WERI-Rb-1 (cell line): ENCODE results near the gene TMEM237.

Source experiments
- DNase-seq: peaks from one replicate; pipeline ENCODE4 v3.0.0-alpha.2; 2020
- H3K27ac ChIP-seq: fragments of 250-450 bp; sonication (Bioruptor Pico); 2 replicates; pipeline ENCODE4 v1.5.1; 2020; ENCODE audit warnings: mild to moderate bottlenecking, moderate library complexity
- H3K27me3 ChIP-seq: fragments of 250-450 bp; sonication (Bioruptor Pico); 2 replicates; pipeline ENCODE4 v1.5.1; 2021; ENCODE audit warnings: mild to moderate bottlenecking, low read depth, moderate library complexity; ENCODE audit not compliant: insufficient read depth, severe bottlenecking
- H3K36me3 ChIP-seq: fragments of 250-450 bp; sonication (Bioruptor Pico); 2 replicates; pipeline ENCODE4 v1.5.1; 2020; ENCODE audit warnings: mild to moderate bottlenecking, moderate library complexity
- H3K4me3 ChIP-seq: 2 replicates; pipeline ENCODE4 v1.5.1; 2011; ENCODE audit warnings: low read depth, mild to moderate bottlenecking, control low read depth, low read length
- H3K9me3 ChIP-seq: fragments of 250-450 bp; sonication (Bioruptor Pico); 2 replicates; pipeline ENCODE4 v1.5.1; 2021; ENCODE audit warnings: mild to moderate bottlenecking, moderate library complexity; ENCODE audit not compliant: severe bottlenecking
- TF ChIP-seq, protein P1 (sequence below): IDR thresholded peaks from 2 replicates; pipeline ENCODE4 v1.5.1; 2011; ENCODE audit warnings: low read depth, mild to moderate bottlenecking, control low read depth, inconsistent platforms, low read length

Gene TMEM237

DNA sequence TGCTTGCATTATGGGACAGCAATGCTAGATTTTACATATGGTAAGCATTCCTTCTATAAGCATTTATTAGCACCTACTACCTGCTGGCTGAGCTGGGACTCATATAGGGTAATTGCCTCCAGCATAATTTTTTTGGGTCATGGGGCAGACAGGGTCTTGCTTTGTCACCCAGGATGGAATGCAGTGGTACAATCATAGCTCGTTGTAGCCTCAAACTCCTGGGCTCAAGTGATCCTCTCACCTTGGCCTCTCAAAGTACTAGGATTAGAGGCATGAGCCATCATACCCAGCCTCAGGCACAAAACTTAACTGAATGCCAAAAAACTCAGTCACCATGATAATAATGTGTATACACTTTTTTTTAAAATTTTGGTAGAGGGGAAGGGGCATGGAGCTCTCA is 35.3 kb downstream of the TMEM237 start:
- Histone ChIP-seq H3K27me3 (no peaks in the 10 kb centered on the region), H3K9me3 (no peaks in the 10 kb centered on the region), H3K27ac (no peak overlapping the region), H3K4me3 (no peak overlapping the region), H3K36me3 (no peaks in the 10 kb centered on the region)
- no peak for DNase-seq
- TF ChIP-seq, protein P1, sequence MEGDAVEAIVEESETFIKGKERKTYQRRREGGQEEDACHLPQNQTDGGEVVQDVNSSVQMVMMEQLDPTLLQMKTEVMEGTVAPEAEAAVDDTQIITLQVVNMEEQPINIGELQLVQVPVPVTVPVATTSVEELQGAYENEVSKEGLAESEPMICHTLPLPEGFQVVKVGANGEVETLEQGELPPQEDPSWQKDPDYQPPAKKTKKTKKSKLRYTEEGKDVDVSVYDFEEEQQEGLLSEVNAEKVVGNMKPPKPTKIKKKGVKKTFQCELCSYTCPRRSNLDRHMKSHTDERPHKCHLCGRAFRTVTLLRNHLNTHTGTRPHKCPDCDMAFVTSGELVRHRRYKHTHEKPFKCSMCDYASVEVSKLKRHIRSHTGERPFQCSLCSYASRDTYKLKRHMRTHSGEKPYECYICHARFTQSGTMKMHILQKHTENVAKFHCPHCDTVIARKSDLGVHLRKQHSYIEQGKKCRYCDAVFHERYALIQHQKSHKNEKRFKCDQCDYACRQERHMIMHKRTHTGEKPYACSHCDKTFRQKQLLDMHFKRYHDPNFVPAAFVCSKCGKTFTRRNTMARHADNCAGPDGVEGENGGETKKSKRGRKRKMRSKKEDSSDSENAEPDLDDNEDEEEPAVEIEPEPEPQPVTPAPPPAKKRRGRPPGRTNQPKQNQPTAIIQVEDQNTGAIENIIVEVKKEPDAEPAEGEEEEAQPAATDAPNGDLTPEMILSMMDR: no peak

DNA sequence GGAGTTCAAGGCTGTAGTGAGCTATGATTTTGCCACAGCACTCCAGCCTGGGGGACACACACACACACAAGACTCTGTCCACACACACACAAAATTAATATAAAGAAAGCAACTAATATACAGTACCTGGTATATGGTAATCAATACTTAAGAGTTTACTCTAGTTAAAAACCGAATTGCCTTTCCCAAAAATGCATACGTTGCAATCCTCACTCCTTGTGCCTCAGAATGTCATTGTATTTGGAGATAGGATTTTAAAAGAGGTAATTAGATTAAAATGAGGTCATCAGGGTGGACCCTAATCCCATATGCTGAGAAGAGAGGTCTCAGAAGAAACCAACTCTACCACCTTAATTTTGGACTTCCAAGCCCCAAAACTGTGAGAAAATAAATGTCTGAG is 35.7 kb downstream of the TMEM237 start:
- no peak overlapping the region for H3K4me3 ChIP-seq
- H3K9me3 ChIP-seq: no peaks in the 10 kb centered on the region
- H3K27ac ChIP-seq: no peak overlapping the region
- H3K27me3 ChIP-seq: no peaks in the 10 kb centered on the region
- DNase-seq: no peak
- TF ChIP-seq, protein P1: no peak
- no peaks in the 10 kb centered on the region for H3K36me3 ChIP-seq

DNA sequence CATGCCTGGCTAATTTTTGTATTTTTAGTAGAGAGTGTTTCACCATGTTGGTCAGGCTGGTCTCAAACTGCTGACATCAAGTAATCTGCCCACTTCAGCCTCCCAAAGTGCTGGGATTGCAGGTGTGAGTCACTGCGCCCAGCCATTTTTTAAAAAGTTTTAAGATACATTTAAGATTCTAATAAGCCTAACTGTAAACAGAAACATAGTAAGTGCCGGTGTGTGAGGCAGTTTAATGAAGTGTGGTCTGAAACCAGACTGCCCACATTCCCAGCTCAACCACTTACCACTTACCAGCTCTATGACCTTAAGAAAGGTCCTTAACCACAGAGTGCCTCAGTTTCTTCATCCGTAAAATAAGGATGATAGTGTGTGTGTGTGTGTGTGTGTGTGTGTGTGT is 42.4 kb downstream of the TMEM237 start:
- H3K9me3 ChIP-seq: peaks cover 2% of the 10 kb centered on the region
- TF ChIP-seq, protein P1: no peak
- no peak for DNase-seq
- H3K36me3 ChIP-seq: no peaks in the 10 kb centered on the region
- H3K27ac ChIP-seq: no peak overlapping the region
- H3K27me3 ChIP-seq: no peaks in the 10 kb centered on the region
- H3K4me3 ChIP-seq: no peak overlapping the region

DNA sequence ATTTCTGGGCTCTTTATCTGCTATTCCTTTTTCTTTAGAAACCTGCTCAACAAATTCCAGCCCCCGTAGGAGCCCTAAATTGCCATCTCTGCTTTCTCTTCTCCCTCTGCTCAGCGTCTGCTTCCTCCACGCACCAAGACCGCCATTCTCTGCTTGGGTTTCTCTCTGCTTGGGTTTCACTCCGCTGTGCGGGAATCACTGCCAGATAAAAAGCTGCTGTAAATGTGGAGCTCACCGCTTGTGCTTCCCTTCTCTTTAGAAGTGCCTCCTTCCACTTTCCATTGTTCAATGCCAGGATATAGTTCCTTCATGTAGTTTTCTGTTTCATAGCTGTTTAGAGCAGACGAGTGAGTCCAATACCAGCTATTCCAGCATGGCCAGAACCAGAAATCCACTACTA is 45.9 kb downstream of the TMEM237 start:
- no peak overlapping the region for H3K4me3 ChIP-seq
- no peaks in the 10 kb centered on the region for H3K36me3 ChIP-seq
- TF ChIP-seq, protein P1: no peak
- no peak for DNase-seq
- H3K27ac ChIP-seq: no peak overlapping the region
- peaks cover 3% of the 10 kb centered on the region for H3K9me3 ChIP-seq
- no peaks in the 10 kb centered on the region for H3K27me3 ChIP-seq

DNA sequence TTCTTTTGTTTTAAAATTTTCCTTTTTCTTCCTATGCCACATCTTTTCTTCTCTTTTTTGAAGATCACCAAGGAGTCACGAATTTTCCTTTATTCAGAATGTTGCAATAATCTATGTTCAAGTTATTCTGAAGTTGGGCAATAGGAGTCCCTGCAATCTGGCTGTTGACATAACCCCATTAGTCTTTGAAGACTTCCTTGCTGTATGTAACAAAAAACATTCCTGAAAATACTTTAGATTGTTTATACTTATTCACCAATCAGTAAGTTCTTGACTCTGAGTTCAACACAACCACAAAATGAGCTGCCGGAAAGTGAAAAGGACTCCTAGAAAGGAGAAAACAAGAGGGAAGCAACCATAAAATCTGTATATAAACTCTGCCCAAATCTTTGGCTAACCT is 62.8 kb downstream of the TMEM237 start:
- H3K27me3 ChIP-seq: no peaks in the 10 kb centered on the region
- H3K4me3 ChIP-seq: no peak overlapping the region
- no peaks in the 10 kb centered on the region for H3K36me3 ChIP-seq
- no peak overlapping the region for H3K27ac ChIP-seq
- no peak for DNase-seq
- H3K9me3 ChIP-seq: no peaks in the 10 kb centered on the region
- TF ChIP-seq, protein P1: no peak

DNA sequence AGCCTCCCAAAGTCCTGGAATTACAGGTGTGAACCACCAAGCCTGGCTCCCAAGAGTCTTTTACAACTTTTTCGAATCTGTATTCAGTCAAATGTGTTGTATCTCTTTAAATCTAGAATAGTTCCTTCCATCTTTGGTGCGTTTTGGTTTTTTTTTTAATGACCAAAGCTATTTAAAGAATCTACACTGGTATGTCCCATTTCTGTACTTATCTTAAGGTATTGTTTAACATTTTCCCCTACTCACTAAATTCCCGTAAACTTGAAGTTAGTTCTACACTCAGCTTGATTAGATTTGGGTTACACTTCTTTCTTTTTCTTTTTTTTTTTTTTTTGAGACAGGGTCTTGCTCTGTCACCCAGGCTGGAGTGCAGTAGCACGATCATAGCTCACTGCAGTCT is 63.8 kb downstream of the TMEM237 start:
- no peaks in the 10 kb centered on the region for H3K9me3 ChIP-seq
- H3K4me3 ChIP-seq: no peak overlapping the region
- DNase-seq: no peak
- H3K27ac ChIP-seq: no peak overlapping the region
- TF ChIP-seq, protein P1: no peak
- H3K36me3 ChIP-seq: no peaks in the 10 kb centered on the region
- H3K27me3 ChIP-seq: no peaks in the 10 kb centered on the region
